Thoracic aorta (tissue), 2 donors: ENCODE measurements around the gene SLC44A1. TPM values are rescaled to one million over a fixed set of nuclear protein-coding genes. Genes with fewer than 3 reads are reported as not detected.

Experiments used
- ATAC-seq: fragments of 150-250 bp; one replicate; pipeline ENCODE4 v1.8.0; 2017; ENCODE audit warnings: low read depth; ENCODE audit not compliant: insufficient number of reproducible peaks, low FRiP score
- DNase-seq: peaks from one replicate; pipeline ENCODE4 v3.0.0-alpha.2; 2020; ENCODE audit warnings: low spot score
- H3K27ac ChIP-seq, 2 donors: fragments of 200-600 bp; sonication (generic); 1 replicate in 1 of 2; 2 replicates in 1 of 2; pipeline ENCODE4 v1.5.1; 2016; ENCODE audit warnings: mild to moderate bottlenecking in 2 of 2, moderate library complexity in 2 of 2
- H3K27me3 ChIP-seq: fragments of 200-600 bp; sonication (generic); replicated peaks from 2 replicates; pipeline ENCODE4 v1.6.0; 2016; ENCODE audit warnings: mild to moderate bottlenecking; ENCODE audit not compliant: insufficient read depth
- H3K36me3 ChIP-seq: fragments of 200-600 bp; sonication (generic); one replicate; pipeline ENCODE4 v1.5.1; 2016
- H3K4me1 ChIP-seq, 2 donors: fragments of 200-600 bp; sonication (generic); 1 replicate in 1 of 2; 2 replicates in 1 of 2; pipeline versions ENCODE4 v1.5.1 to v1.6.0; 2016; ENCODE audit warnings: low read depth in 2 of 2, mild to moderate bottlenecking in 1 of 2; ENCODE audit not compliant: control insufficient read depth in 1 of 2
- H3K4me3 ChIP-seq: fragments of 200-600 bp; sonication (generic); 2 replicates; pipeline ENCODE4 v1.5.1; 2016; ENCODE audit warnings: mild to moderate bottlenecking
- H3K9me3 ChIP-seq: fragments of 200-600 bp; sonication (generic); 2 replicates; pipeline ENCODE4 v1.5.1; 2016
- CTCF ChIP-seq: fragments of 200-600 bp; sonication (generic); IDR thresholded peaks from one replicate; pipeline ENCODE4 v1.5.1; 2019; ENCODE audit warnings: antibody characterized with exemption
- total RNA-seq, 2 donors: library from RNA; depleted of rRNA; stranded (reverse); fragments of >200 nt; gene quantifications; one replicate each; pipeline versions ENCODE4 v1.1.0 to v1.2.3, GENCODE V29; 2016

The SLC44A1 gene
- total RNA-seq, 2 donors from 2014 or later, result 33.9 to 58.8 TPM

DNA sequence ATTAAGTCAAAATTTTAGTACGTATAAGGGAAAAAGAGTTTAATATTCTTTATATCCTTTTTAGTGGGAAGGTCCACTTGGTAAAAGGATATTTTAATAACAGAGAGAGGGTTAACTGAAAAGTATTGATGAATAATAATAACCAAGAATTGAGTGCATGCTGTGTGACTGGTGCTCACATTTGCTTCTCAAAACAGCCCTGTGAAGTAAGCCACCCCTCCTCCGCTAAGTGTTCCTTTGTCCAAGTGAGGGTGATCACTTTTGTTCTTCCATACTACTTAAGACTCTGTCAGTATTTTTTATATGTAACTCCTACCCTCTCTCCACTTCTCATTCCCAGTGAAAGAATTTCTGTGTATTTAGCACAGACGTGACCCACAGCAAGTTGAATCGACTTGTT is 51.5 kb downstream of the SLC44A1 start:
- Histone ChIP-seq H3K27me3 (no peaks in the 10 kb centered on the region), H3K27ac (peak overlapping the region in 1 of 2 donors; percentile 78), H3K4me3 (no peak overlapping the region), H3K9me3 (no peaks in the 10 kb centered on the region), H3K4me1 (peaks cover 15 to 47% of the 10 kb centered on the region in 2 donors), H3K36me3 (no peaks in the 10 kb centered on the region)
- TF ChIP-seq CTCF, result no peak
- DNase-seq (no peak), ATAC-seq (no peak)

- Histone ChIP-seq H3K27ac (peak overlapping the region in 1 of 2 donors; percentile 78), H3K4me1 (peaks cover 15 to 47% of the 10 kb centered on the region in 2 donors), H3K4me3 (no peak overlapping the region), H3K27me3 (no peaks in the 10 kb centered on the region), H3K36me3 (no peaks in the 10 kb centered on the region), H3K9me3 (no peaks in the 10 kb centered on the region)
- ATAC-seq, result no peak
- no peak for DNase-seq
- no peak for TF ChIP-seq CTCF
Measured at GRCh38 chr9:105296445-105296844, 52.0 kb downstream of the SLC44A1 start.

DNA sequence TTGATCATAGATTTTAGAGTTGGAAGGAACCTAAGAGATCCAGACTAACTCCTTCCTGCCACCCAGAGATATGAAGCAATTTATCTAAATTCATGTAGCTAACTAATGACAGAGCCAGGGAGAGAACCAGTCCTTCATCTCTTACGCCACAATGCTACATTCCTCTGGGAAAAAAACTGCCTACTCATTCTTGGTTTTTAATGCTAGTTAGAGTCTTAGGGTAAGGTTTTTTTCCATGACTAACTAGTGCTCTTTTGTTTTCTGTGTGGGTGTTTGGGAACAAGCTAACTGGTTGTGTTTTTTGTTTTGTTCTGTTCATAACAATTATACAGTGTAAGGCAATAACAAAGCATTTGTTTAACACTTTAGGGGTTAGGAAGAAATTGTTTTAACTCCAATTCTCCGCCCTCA is 52.4 kb downstream of the SLC44A1 start:
- no peak for TF ChIP-seq CTCF
- peak overlapping the region in 1 of 2 donors; percentile 78 for H3K27ac ChIP-seq
- no peaks in the 10 kb centered on the region for H3K27me3 ChIP-seq

GRCh38 chr9:105297442-105298075 is 53.1 kb downstream of the SLC44A1 start:
- H3K9me3 ChIP-seq, result no peaks in the 10 kb centered on the region
- no peak for ATAC-seq
- H3K27ac ChIP-seq, result peak overlapping the region; percentile 30 to 78
- no peaks in the 10 kb centered on the region for H3K36me3 ChIP-seq
- peaks cover 15 to 39% of the 10 kb centered on the region in 2 donors for H3K4me1 ChIP-seq
- no peak for TF ChIP-seq CTCF
- H3K27me3 ChIP-seq, result no peaks in the 10 kb centered on the region
- H3K4me3 ChIP-seq, result no peak overlapping the region
- DNase-seq, result no peak

More for the DNA sequence above, 52.4 kb downstream of the SLC44A1 start:
- no peaks in the 10 kb centered on the region for H3K9me3 ChIP-seq
- no peak for DNase-seq
- H3K36me3 ChIP-seq, result no peaks in the 10 kb centered on the region
- ATAC-seq, result peak; percentile 90
- H3K4me1 ChIP-seq, result peaks cover 15 to 46% of the 10 kb centered on the region in 2 donors
- no peak overlapping the region for H3K4me3 ChIP-seq

GRCh38 chr9:105299190-105299854 is 54.9 kb downstream of the SLC44A1 start:
- peak; percentile 90 for ATAC-seq
- Histone ChIP-seq H3K27ac (peak overlapping the region; percentile 40 to 79), H3K4me3 (no peak overlapping the region), H3K36me3 (no peaks in the 10 kb centered on the region), H3K27me3 (no peaks in the 10 kb centered on the region), H3K4me1 (peaks cover 15 to 37% of the 10 kb centered on the region in 2 donors), H3K9me3 (no peaks in the 10 kb centered on the region)
- DNase-seq, result no peak
- TF ChIP-seq CTCF, result no peak
